Measurements from ENCODE around the gene FRMD3.

The FRMD3 gene

GRCh38 chr9:83218411-83219090, 319.6 kb downstream of the FRMD3 start:
- no peak for DNase-seq

GRCh38 chr9:83209188-83209731, 328.9 kb downstream of the FRMD3 start:
- no peak for DNase-seq

- no peak for DNase-seq
These were observed 329.9 kb downstream of the FRMD3 start for GRCh38 chr9:83208065-83208850.

- DNase-seq: no peak
These were observed 334.2 kb downstream of the FRMD3 start for GRCh38 chr9:83204047-83204446.

GRCh38 chr9:83200531-83200930, 337.7 kb downstream of the FRMD3 start:
- no peak for DNase-seq

- no peak for DNase-seq
These were observed 338.4 kb downstream of the FRMD3 start for GRCh38 chr9:83199832-83200231.

- no peak for DNase-seq
These were observed 339.0 kb downstream of the FRMD3 start for GRCh38 chr9:83199240-83199639.

GRCh38 chr9:83198371-83198770, 339.8 kb downstream of the FRMD3 start:
- DNase-seq: no peak

GRCh38 chr9:83197591-83197990, 340.6 kb downstream of the FRMD3 start:
- DNase-seq: no peak

GRCh38 chr9:83196946-83197345, 341.3 kb downstream of the FRMD3 start:
- no peak for DNase-seq
